Measurements from ENCODE around the gene ATP2B3.

- TF ChIP-seq EZH2 (IDR thresholded peaks at IDR 0.05; ENCODE audit: low read length), result no peak
- no peak for TF ChIP-seq CTCF (optimal IDR thresholded peaks at IDR 0.05 in 1 of 3, IDR thresholded peaks at IDR 0.05 in 1 of 3, conservative IDR thresholded peaks at IDR 0.05 in 1 of 3; ENCODE audit: extremely low read depth in 1 of 3, insufficient read depth in 2 of 3, low read length in 3 of 3)
Measured at GRCh38 chrX:153509592-153509991, 7.8 kb upstream of the ATP2B3 start.

Measured in keratinocyte (primary cell).